HepG2 (cell line): ENCODE measurements around the gene TMEM198. TPM values are rescaled to one million over a fixed set of nuclear protein-coding genes. Genes with fewer than 3 reads are reported as not detected.

ENCODE experiments used
- DMAP1 ChIP-seq: IDR thresholded peaks from 2 replicates; pipeline ENCODE4 v1.6.1; 2016
- EEA1 ChIP-seq: sonication (generic); formaldehyde crosslinking; IDR thresholded peaks from 2 replicates; pipeline ENCODE4 v1.5.1; 2020; ENCODE audit warnings: mild to moderate bottlenecking, missing genetic modification reagents, borderline replicate concordance
- EHMT2 ChIP-seq: fragments of 200-600 bp; sonication (generic); IDR thresholded peaks from 2 replicates; pipeline ENCODE4 v1.7.0; 2017; ENCODE audit warnings: antibody characterized with exemption, low read depth, low read length, borderline replicate concordance
- GMEB2 ChIP-seq: IDR thresholded peaks from 2 replicates; pipeline ENCODE4 v1.6.1; 2016; ENCODE audit warnings: missing biosample characterization, missing genetic modification reagents, low read depth
- KAT8 ChIP-seq: IDR thresholded peaks from 2 replicates; pipeline ENCODE4 v1.6.1; 2016; ENCODE audit warnings: missing genetic modification reagents, missing compliant biosample characterization
- KMT2A ChIP-seq: sonication (generic); formaldehyde crosslinking; IDR thresholded peaks from 2 replicates; pipeline ENCODE4 v1.4.0; 2020; ENCODE audit warnings: missing genetic modification reagents
- NFRKB ChIP-seq: fragments of 450-650 bp; IDR thresholded peaks from 2 replicates; pipeline ENCODE4 v1.6.1; 2017
- NR2C2 ChIP-seq: sonication (generic); formaldehyde crosslinking; IDR thresholded peaks from 2 replicates; pipeline ENCODE4 v1.4.0; 2020; ENCODE audit warnings: missing genetic modification reagents, mild to moderate bottlenecking, moderate library complexity, borderline replicate concordance
- SALL1 ChIP-seq: sonication (generic); formaldehyde crosslinking; IDR thresholded peaks from 2 replicates; pipeline ENCODE4 v1.8.0; 2022; ENCODE audit warnings: mild to moderate bottlenecking, missing genetic modification reagents
- U2AF2 ChIP-seq: fragments of 200-400 bp; formaldehyde crosslinking; IDR thresholded peaks from 2 replicates; pipeline ENCODE4 v1.6.1; 2017; ENCODE audit warnings: low read depth, mild to moderate bottlenecking, low read length
- ZBTB26 ChIP-seq: IDR thresholded peaks from 2 replicates; pipeline ENCODE4 v1.6.1; 2016; ENCODE audit warnings: missing compliant biosample characterization, missing genetic modification reagents, borderline replicate concordance
- ZEB1 ChIP-seq: IDR thresholded peaks from 2 replicates; pipeline ENCODE4 v1.6.1; 2012; ENCODE audit warnings: mild to moderate bottlenecking, low read depth, inconsistent platforms; ENCODE audit not compliant: insufficient replicate concordance
- ZNF343 ChIP-seq: sonication (generic); formaldehyde crosslinking; IDR thresholded peaks from 2 replicates; pipeline ENCODE4 v1.4.0; 2020; ENCODE audit warnings: mild to moderate bottlenecking, missing genetic modification reagents
- ZNF484 ChIP-seq: sonication (generic); formaldehyde crosslinking; IDR thresholded peaks from 2 replicates; pipeline ENCODE4 v1.5.1; 2020; ENCODE audit warnings: mild to moderate bottlenecking, low read depth, missing genetic modification reagents, borderline replicate concordance
- ZNF597 ChIP-seq: sonication (generic); formaldehyde crosslinking; IDR thresholded peaks from 2 replicates; pipeline ENCODE4 v1.5.0; 2020; ENCODE audit warnings: missing genetic modification reagents
- ZNF737 ChIP-seq: sonication (generic); formaldehyde crosslinking; IDR thresholded peaks from 2 replicates; pipeline ENCODE4 v1.5.0; 2020; ENCODE audit warnings: missing genetic modification reagents, mild to moderate bottlenecking, borderline replicate concordance
- polyA plus RNA-seq, 8 experiments: library from polyadenylated mRNA; depleted of rRNA in 3 of 8; stranded (reverse) in 7 of 8; unstranded in 1 of 8; fragments of >200 nt; fragmentation: Illumina TruSeq in 4 of 8; extraction: Trizol in 4 of 8; gene quantifications; 2 replicates each; pipeline versions ENCODE4 v1.2.1 to v1.2.3, GENCODE V29; 2011 to 2016; ENCODE audit warnings: low read depth in 4 of 8, missing spikeins in 1 of 8, mixed read lengths in 1 of 8; ENCODE audit not compliant: insufficient read depth in 1 of 8
- total RNA-seq, 5 experiments: library from RNA; depleted of rRNA; stranded (reverse); fragments of >200 nt; fragmentation: Illumina TruSeq; extraction: Trizol; gene quantifications; 2 replicates each; pipeline ENCODE4 v1.2.3, GENCODE V29; 2016; ENCODE audit warnings: low read depth in 1 of 5
- TF ChIP-seq, protein P1 (sequence below): sonication (generic); formaldehyde crosslinking; IDR thresholded peaks from 2 replicates; pipeline ENCODE4; 2020; ENCODE audit warnings: missing genetic modification reagents, mild to moderate bottlenecking, borderline replicate concordance
- TF ChIP-seq, protein P2 (sequence below): sonication (generic); formaldehyde crosslinking; IDR thresholded peaks from 2 replicates; pipeline ENCODE4 v1.4.0; 2020; ENCODE audit warnings: missing genetic modification reagents, borderline replicate concordance

The TMEM198 gene
- total and polyA plus RNA-seq, 2 of the 13 experiments (the other 11 are each of a cell fraction or from before 2014, with no cell fraction given), result 17.3 to 23.5 TPM

GRCh38 chr2:219497495-219498279, 46.1 kb upstream of the TMEM198 start (continued):
- TF ChIP-seq ZBTB26 (CRISPR knock-in tag), result no peak
- no peak for TF ChIP-seq ZEB1
- no peak for TF ChIP-seq DMAP1 (CRISPR knock-in tag)
- TF ChIP-seq SALL1 (CRISPR knock-in tag), result peak; percentile 66
- TF ChIP-seq NR2C2 (CRISPR knock-in tag), result no peak
- TF ChIP-seq, protein P1, sequence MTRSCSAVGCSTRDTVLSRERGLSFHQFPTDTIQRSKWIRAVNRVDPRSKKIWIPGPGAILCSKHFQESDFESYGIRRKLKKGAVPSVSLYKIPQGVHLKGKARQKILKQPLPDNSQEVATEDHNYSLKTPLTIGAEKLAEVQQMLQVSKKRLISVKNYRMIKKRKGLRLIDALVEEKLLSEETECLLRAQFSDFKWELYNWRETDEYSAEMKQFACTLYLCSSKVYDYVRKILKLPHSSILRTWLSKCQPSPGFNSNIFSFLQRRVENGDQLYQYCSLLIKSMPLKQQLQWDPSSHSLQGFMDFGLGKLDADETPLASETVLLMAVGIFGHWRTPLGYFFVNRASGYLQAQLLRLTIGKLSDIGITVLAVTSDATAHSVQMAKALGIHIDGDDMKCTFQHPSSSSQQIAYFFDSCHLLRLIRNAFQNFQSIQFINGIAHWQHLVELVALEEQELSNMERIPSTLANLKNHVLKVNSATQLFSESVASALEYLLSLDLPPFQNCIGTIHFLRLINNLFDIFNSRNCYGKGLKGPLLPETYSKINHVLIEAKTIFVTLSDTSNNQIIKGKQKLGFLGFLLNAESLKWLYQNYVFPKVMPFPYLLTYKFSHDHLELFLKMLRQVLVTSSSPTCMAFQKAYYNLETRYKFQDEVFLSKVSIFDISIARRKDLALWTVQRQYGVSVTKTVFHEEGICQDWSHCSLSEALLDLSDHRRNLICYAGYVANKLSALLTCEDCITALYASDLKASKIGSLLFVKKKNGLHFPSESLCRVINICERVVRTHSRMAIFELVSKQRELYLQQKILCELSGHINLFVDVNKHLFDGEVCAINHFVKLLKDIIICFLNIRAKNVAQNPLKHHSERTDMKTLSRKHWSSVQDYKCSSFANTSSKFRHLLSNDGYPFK (CRISPR knock-in tag), result no peak
- no peak for TF ChIP-seq U2AF2
- TF ChIP-seq ZNF597 (CRISPR knock-in tag), result no peak
- TF ChIP-seq KAT8 (CRISPR knock-in tag), result no peak
- no peak for TF ChIP-seq ZNF343 (CRISPR knock-in tag)
- TF ChIP-seq EHMT2, result no peak
- TF ChIP-seq EEA1 (CRISPR knock-in tag), result 0 out of 2 replicates have a peak, but pooled peaks have one; percentile 47
- TF ChIP-seq KMT2A, result 0 out of 2 replicates have a peak, but pooled peaks have one; percentile 28
- no peak for TF ChIP-seq ZNF737 (CRISPR knock-in tag)
- TF ChIP-seq, protein P2, sequence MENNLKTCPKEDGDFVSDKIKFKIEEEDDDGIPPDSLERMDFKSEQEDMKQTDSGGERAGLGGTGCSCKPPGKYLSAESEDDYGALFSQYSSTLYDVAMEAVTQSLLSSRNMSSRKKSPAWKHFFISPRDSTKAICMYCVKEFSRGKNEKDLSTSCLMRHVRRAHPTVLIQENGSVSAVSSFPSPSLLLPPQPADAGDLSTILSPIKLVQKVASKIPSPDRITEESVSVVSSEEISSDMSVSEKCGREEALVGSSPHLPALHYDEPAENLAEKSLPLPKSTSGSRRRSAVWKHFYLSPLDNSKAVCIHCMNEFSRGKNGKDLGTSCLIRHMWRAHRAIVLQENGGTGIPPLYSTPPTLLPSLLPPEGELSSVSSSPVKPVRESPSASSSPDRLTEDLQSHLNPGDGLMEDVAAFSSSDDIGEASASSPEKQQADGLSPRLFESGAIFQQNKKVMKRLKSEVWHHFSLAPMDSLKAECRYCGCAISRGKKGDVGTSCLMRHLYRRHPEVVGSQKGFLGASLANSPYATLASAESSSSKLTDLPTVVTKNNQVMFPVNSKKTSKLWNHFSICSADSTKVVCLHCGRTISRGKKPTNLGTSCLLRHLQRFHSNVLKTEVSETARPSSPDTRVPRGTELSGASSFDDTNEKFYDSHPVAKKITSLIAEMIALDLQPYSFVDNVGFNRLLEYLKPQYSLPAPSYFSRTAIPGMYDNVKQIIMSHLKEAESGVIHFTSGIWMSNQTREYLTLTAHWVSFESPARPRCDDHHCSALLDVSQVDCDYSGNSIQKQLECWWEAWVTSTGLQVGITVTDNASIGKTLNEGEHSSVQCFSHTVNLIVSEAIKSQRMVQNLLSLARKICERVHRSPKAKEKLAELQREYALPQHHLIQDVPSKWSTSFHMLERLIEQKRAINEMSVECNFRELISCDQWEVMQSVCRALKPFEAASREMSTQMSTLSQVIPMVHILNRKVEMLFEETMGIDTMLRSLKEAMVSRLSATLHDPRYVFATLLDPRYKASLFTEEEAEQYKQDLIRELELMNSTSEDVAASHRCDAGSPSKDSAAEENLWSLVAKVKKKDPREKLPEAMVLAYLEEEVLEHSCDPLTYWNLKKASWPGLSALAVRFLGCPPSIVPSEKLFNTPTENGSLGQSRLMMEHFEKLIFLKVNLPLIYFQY (CRISPR knock-in tag), result no peak; the same call in 1 of the 2 replicates
- 0 out of 2 replicates have a peak, but pooled peaks have one; percentile 29 for TF ChIP-seq GMEB2
- TF ChIP-seq NFRKB, result no peak
- TF ChIP-seq ZNF484, result no peak
